ENCODE measurements around the gene SGK1.

GRCh38 chr6:134177236-134177635 lies 140.7 kb downstream of the SGK1 start:
- TF ChIP-seq CTCF (IDR thresholded peaks at IDR 0.05; ENCODE audit: low read length), result no peak
- no peak for TF ChIP-seq EZH2 (IDR thresholded peaks at IDR 0.05; ENCODE audit: borderline replicate concordance, low read length)
